HK-2 (cell line): ENCODE results near the gene PLXND1.
"Not testable (repeated sequence)": the region's sequence is repeated elsewhere in the genome, so short reads cannot be mapped to it uniquely, and the experiment has no call there.

Experiments
- DNase-seq: peaks from one replicate; pipeline ENCODE4 v3.0.0-alpha.2; 2018; ENCODE audit not compliant: unreplicated experiment

The PLXND1 gene

GRCh38 chr3:129614927-129615363 lies 8.5 kb upstream of the PLXND1 start:
- no peak for DNase-seq

GRCh38 chr3:129614435-129614834 lies 8.0 kb upstream of the PLXND1 start:
- DNase-seq, result no peak

GRCh38 chr3:129613367-129613740 lies 6.9 kb upstream of the PLXND1 start:
- DNase-seq, result no peak

- no peak for DNase-seq
Measured at GRCh38 chr3:129612534-129613366, 6.3 kb upstream of the PLXND1 start.

GRCh38 chr3:129611812-129612533 lies 5.5 kb upstream of the PLXND1 start:
- DNase-seq, result peak; percentile 80

GRCh38 chr3:129611446-129611800 lies 4.9 kb upstream of the PLXND1 start:
- DNase-seq, result no peak

GRCh38 chr3:129610794-129611445 lies 4.4 kb upstream of the PLXND1 start:
- DNase-seq, result not testable (repeated sequence)

GRCh38 chr3:129610276-129610675 lies 3.8 kb upstream of the PLXND1 start:
- no peak for DNase-seq

GRCh38 chr3:129609591-129610182 lies 3.2 kb upstream of the PLXND1 start:
- no peak for DNase-seq

GRCh38 chr3:129608936-129609590 lies 2.6 kb upstream of the PLXND1 start:
- DNase-seq, result no peak

- peak; percentile 68 for DNase-seq
Measured at GRCh38 chr3:129608087-129608935, 1.8 kb upstream of the PLXND1 start.

GRCh38 chr3:129607391-129608068 lies 1.1 kb upstream of the PLXND1 start:
- no peak for DNase-seq

- DNase-seq, result no peak
Measured at GRCh38 chr3:129605922-129606635, 397 bp downstream of the PLXND1 start.

- DNase-seq, result peak; percentile 72
Measured at GRCh38 chr3:129605203-129605921, 1.1 kb downstream of the PLXND1 start.

- DNase-seq, result no peak
Measured at GRCh38 chr3:129604767-129605166, 1.7 kb downstream of the PLXND1 start.

- DNase-seq, result no peak
Measured at GRCh38 chr3:129603991-129604749, 2.3 kb downstream of the PLXND1 start.

GRCh38 chr3:129603561-129603942 lies 2.9 kb downstream of the PLXND1 start:
- no peak for DNase-seq
